Esophagus squamous epithelium (tissue), 5 donors: ENCODE results near the gene PCSK9. TPM values are rescaled to one million over a fixed set of nuclear protein-coding genes. Genes with fewer than 3 reads are reported as not detected.
"Not testable (repeated sequence)": the region's sequence is repeated elsewhere in the genome, so short reads cannot be mapped to it uniquely, and the experiment has no call there.

Experiments
- DNase-seq: peaks from one replicate; lab custom pipeline; 2025; lab: John Stamatoyannopoulos, UW
- H3K27ac ChIP-seq, 4 donors: fragments of 200-600 bp; sonication (generic); one replicate each; pipeline ENCODE4 v1.5.1; 2016 to 2019; ENCODE audit warnings: mild to moderate bottlenecking in 1 of 4
- H3K27me3 ChIP-seq, 4 donors: fragments of 200-600 bp; sonication (generic); 1 replicate in 3 of 4; 2 replicates in 1 of 4; pipeline versions ENCODE4 v1.5.1 to v1.6.0; 2017 to 2021; ENCODE audit warnings: antibody characterized with exemption in 1 of 4
- H3K36me3 ChIP-seq, 3 donors: fragments of 200-600 bp; sonication (generic); one replicate each; pipeline ENCODE4 v1.5.1; 2016 to 2019
- H3K4me1 ChIP-seq, 3 donors: fragments of 200-600 bp; sonication (generic); one replicate each; pipeline ENCODE4 v1.5.1; 2017 to 2019
- H3K4me3 ChIP-seq, 4 donors: fragments of 200-600 bp; sonication (generic); 1 replicate in 3 of 4; 2 replicates in 1 of 4; pipeline ENCODE4 v1.5.1; 2016 to 2019; ENCODE audit warnings: mild to moderate bottlenecking in 2 of 4, moderate library complexity in 1 of 4
- H3K9me3 ChIP-seq, 3 donors: fragments of 200-600 bp; sonication (generic); one replicate each; pipeline ENCODE4 v1.5.1; 2016 to 2019
- CTCF ChIP-seq, 6 experiments: fragments of 450-650 bp in 4 of 6; fragments of 200-600 bp in 2 of 6; sonication (generic) in 2 of 6; IDR thresholded peaks; one replicate each; pipeline ENCODE4 v1.5.1; 2016 to 2019; ENCODE audit warnings: antibody characterized with exemption in 6 of 6, mild to moderate bottlenecking in 4 of 6, moderate library complexity in 4 of 6
- POLR2A ChIP-seq, 4 donors: fragments of 450-650 bp; IDR thresholded peaks; one replicate each; pipeline ENCODE4 v1.6.1; 2017; ENCODE audit warnings: antibody characterized with exemption in 4 of 4, mild to moderate bottlenecking in 4 of 4, moderate library complexity in 3 of 4
- WGBS, 2 donors: methylation state at CpG; one replicate each; pipeline ENCODE4 v1.1.5; 2018; 5-methylcytosine and 5-hydroxymethylcytosine counted together
- intact Hi-C: fragments of 100-400 bp; cut with DNase I; formaldehyde crosslinking; loops from one replicate; pipeline ENCODE4 v1.15.0; 2022
- total RNA-seq, 4 donors: library from RNA; depleted of rRNA; stranded (reverse); fragments of >200 nt; gene quantifications; one replicate each; pipeline ENCODE4 v1.1.0, GENCODE V29; 2016
- donor health status: DM: yes; HTN: yes; CAD: no.

The PCSK9 gene
- total RNA-seq, 4 donors from 2014 or later, result 6.5 to 21.4 (median 7.0) TPM

- no peak overlapping the region for H3K27ac ChIP-seq
- no peaks in the 10 kb centered on the region for H3K36me3 ChIP-seq
- TF ChIP-seq POLR2A (IDR thresholded peaks at IDR 0.05) (no peak), CTCF (IDR thresholded peaks at IDR 0.05) (no peak)
- H3K27me3 ChIP-seq, result peaks cover 0 to 60% (median 0%) of the 10 kb centered on the region in 4 donors
- intact Hi-C loops, result no loop called here
- H3K4me1 ChIP-seq, result no peaks in the 10 kb centered on the region
- no peak overlapping the region for H3K4me3 ChIP-seq
- 78 to 79% methylated on average over 4 of the region's 5 CpGs for WGBS, 2 donors
- no peaks in the 10 kb centered on the region for H3K9me3 ChIP-seq
- no peak for DNase-seq
Observed at GRCh38 chr1:55015123-55015522, 24.2 kb upstream of the PCSK9 start.

- Histone ChIP-seq H3K27ac (no peak overlapping the region), H3K27me3 (peaks cover 0 to 67% (median 0%) of the 10 kb centered on the region in 4 donors), H3K36me3 (no peaks in the 10 kb centered on the region), H3K9me3 (no peaks in the 10 kb centered on the region), H3K4me1 (no peaks in the 10 kb centered on the region), H3K4me3 (no peak overlapping the region)
- DNase-seq, result no peak
- intact Hi-C loops, result no loop called here
- TF ChIP-seq CTCF (IDR thresholded peaks at IDR 0.05) (no peak), POLR2A (IDR thresholded peaks at IDR 0.05) (no peak)
- 52 to 59% methylated on average over 7 to 12 of the region's 12 CpGs for WGBS, 2 donors
Observed at GRCh38 chr1:55015731-55016620, 23.4 kb upstream of the PCSK9 start.

GRCh38 chr1:55018395-55018794 lies 21.0 kb upstream of the PCSK9 start:
- H3K4me1 ChIP-seq, result peaks cover 0 to 3% (median 0%) of the 10 kb centered on the region in 3 donors
- no peak overlapping the region for H3K27ac ChIP-seq
- peaks cover 0 to 59% (median 0%) of the 10 kb centered on the region in 4 donors for H3K27me3 ChIP-seq
- no peak overlapping the region for H3K4me3 ChIP-seq
- 66 to 70% methylated on average over 7 to 8 of the region's 9 CpGs for WGBS, 2 donors
- DNase-seq, result no peak
- no peak for TF ChIP-seq POLR2A (IDR thresholded peaks at IDR 0.05)
- TF ChIP-seq CTCF (IDR thresholded peaks at IDR 0.05), result no peak
- intact Hi-C loops, result no loop called here
- no peaks in the 10 kb centered on the region for H3K36me3 ChIP-seq
- H3K9me3 ChIP-seq, result no peaks in the 10 kb centered on the region

GRCh38 chr1:55021942-55022546 lies 17.3 kb upstream of the PCSK9 start:
- TF ChIP-seq POLR2A (IDR thresholded peaks at IDR 0.05), result no peak
- peak; percentile 67 to 97 (median 86) for TF ChIP-seq CTCF (IDR thresholded peaks at IDR 0.05)
- H3K9me3 ChIP-seq, result no peaks in the 10 kb centered on the region
- intact Hi-C loops, result no loop called here
- H3K27ac ChIP-seq, result no peak overlapping the region
- peaks cover 0 to 33% (median 0%) of the 10 kb centered on the region in 4 donors for H3K27me3 ChIP-seq
- H3K4me1 ChIP-seq, result peaks cover 0 to 3% (median 0%) of the 10 kb centered on the region in 3 donors
- DNase-seq, result no peak
- H3K36me3 ChIP-seq, result no peaks in the 10 kb centered on the region
- H3K4me3 ChIP-seq, result no peak overlapping the region
- WGBS, 2 donors, result 38 to 39% methylated on average over 8 to 12 of the region's 15 CpGs

GRCh38 chr1:55024163-55024562 lies 15.2 kb upstream of the PCSK9 start:
- H3K4me3 ChIP-seq, H3K36me3 ChIP-seq, intact Hi-C loops, H3K4me1 ChIP-seq, DNase-seq, H3K27ac ChIP-seq, H3K9me3 ChIP-seq: not testable (repeated sequence)
- 72 to 78% methylated on average over 10 of the region's 10 CpGs for WGBS, 2 donors
- H3K27me3 ChIP-seq, result peaks cover 0 to 16% (median 0%) of the 10 kb centered on the region in 4 donors

GRCh38 chr1:55026682-55027081 lies 12.7 kb upstream of the PCSK9 start:
- H3K9me3 ChIP-seq, intact Hi-C loops, H3K36me3 ChIP-seq, H3K4me1 ChIP-seq, DNase-seq, H3K27ac ChIP-seq, H3K4me3 ChIP-seq: not testable (repeated sequence)
- 73 to 74% methylated on average over 3 of the region's 3 CpGs for WGBS, 2 donors
- peaks cover 0 to 12% (median 0%) of the 10 kb centered on the region in 4 donors for H3K27me3 ChIP-seq

GRCh38 chr1:55031098-55031497 lies 8.2 kb upstream of the PCSK9 start:
- H3K9me3 ChIP-seq, H3K36me3 ChIP-seq, intact Hi-C loops, DNase-seq, H3K27ac ChIP-seq, H3K4me1 ChIP-seq, H3K4me3 ChIP-seq: not testable (repeated sequence)
- WGBS, 2 donors, result 93 to 94% methylated on average over 5 of the region's 5 CpGs
- peaks cover 0 to 43% (median 0%) of the 10 kb centered on the region in 4 donors for H3K27me3 ChIP-seq
